Measurements from ENCODE around the gene CACNA1G. TPM values are rescaled to one million over a fixed set of nuclear protein-coding genes. Genes with fewer than 3 reads are reported as not detected.

The CACNA1G gene
- total RNA-seq, 1 experiment from 2014 or later, result 6.7 TPM

DNA sequence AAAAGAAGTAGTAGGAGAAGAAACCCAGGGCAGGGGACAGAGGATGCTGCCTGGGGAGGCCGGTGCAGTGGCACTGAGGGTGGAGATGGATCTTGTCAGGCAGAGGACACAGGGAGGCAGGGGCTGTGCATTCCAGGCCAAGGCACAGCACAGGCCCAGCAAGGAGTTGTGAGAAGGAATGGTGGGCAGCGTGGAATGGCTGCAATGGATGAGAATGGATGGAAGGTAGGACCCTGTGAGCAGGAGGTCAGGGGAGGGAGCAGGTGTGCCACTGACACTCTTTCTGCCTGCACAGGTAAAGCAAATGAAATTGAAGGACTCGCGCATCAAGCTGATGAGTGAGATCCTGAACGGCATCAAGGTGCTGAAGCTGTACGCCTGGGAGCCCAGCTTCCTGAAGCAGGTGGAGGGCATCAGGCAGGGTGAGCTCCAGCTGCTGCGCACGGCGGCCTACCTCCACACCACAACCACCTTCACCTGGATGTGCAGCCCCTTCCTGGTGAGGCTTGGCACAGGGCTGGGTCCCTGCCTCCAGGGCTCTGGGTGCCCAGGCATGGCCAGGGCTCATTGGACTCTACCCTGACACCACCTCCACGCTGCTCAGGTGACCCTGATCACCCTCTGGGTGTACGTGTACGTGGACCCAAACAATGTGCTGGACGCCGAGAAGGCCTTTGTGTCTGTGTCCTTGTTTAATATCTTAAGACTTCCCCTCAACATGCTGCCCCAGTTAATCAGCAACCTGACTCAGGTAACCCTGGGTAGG, 106.9 kb downstream of the CACNA1G start:
- Mint-ChIP-seq H3K27me3 (ENCODE audit: low read depth) (no peaks in the 10 kb centered on the region; the same call in 1 of the 2 replicates), H3K4me1 (peaks cover 13% of the 10 kb centered on the region), H3K36me3 (no peaks in the 10 kb centered on the region), H3K27ac (no peak overlapping the region), H3K9me3 (no peaks in the 10 kb centered on the region), H3K4me3 (no peak overlapping the region)
- TF ChIP-seq FOXP1 (CRISPR knock-in tag; IDR thresholded peaks at IDR 0.05; ENCODE audit: borderline replicate concordance), result 0 out of 2 replicates have a peak, but pooled peaks have one; percentile 32
- no peak for TF ChIP-seq CREB1 (CRISPR knock-in tag; IDR thresholded peaks at IDR 0.05)
- no peak for ATAC-seq
- ChIA-PET POLR2A (no interaction called here), CTCF (interaction anchor here (1.1 kb wide), 1 partner anchor 41 kb away, joined by 3 read pairs; no protein-coding TSS in a partner anchor)
- no peak for DNase-seq (ENCODE audit: low spot score)

DNA sequence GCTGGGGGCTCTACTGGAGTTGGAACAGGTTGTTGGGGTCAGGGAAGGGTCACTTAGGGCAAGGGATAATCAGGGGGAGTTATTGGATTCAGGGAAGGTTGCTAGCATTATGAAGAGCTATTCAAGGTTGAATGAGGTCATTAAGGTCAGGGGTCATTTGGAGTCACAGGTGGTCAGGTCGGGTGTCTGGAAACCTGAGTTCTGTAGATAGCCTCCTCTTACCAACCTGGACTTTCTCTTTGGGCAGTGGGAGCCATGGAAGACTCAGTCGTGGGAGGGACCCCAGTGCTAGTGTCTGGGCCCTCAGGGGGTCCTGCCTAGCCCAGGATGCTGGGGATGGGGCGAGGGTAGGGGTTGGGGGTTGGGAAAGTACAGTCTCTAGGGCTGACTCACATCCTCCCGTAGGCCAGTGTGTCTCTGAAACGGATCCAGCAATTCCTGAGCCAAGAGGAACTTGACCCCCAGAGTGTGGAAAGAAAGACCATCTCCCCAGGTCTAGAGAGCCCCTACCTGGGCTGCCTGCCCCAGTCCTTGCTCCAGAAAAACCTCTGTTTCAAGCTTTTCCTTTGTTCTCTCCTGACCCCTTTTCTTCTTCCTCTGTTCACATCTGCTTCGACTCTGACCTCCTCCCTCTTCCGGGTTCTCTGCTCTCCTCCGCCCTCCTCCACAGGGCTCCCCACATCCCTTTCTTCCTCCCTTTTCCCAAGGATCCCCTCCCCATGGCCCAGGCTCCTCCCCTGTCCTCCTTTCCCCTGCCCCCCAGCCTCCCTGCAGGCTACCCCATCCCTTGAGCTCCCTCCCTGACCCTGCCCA, 107.7 kb downstream of the CACNA1G start:
- no peak overlapping the region for H3K27ac Mint-ChIP-seq
- peaks cover 13% of the 10 kb centered on the region for H3K4me1 Mint-ChIP-seq
- 0 out of 2 replicates have a peak, but pooled peaks have one; percentile 12 for TF ChIP-seq SP1 (CRISPR knock-in tag; conservative IDR thresholded peaks at IDR 0.05)
- no peak for TF ChIP-seq ETV6 (CRISPR knock-in tag; IDR thresholded peaks at IDR 0.05)
- H3K27me3 Mint-ChIP-seq (ENCODE audit: low read depth), result no peaks in the 10 kb centered on the region; the same call in 1 of the 2 replicates
- DNase-seq (ENCODE audit: low spot score) (no peak), ATAC-seq (peak; percentile 68)
- no peaks in the 10 kb centered on the region for H3K9me3 Mint-ChIP-seq
- H3K36me3 Mint-ChIP-seq, result no peaks in the 10 kb centered on the region
- H3K4me3 Mint-ChIP-seq, result no peak overlapping the region
- ChIA-PET CTCF (interaction anchor here (1.1 to 2.5 kb wide), 5 partner anchors 9 to 184 kb away, joined by 3 to 9 read pairs (median 8); no protein-coding TSS in a partner anchor), POLR2A (interaction anchor here (0.8 kb wide), 1 partner anchor 108 kb away, joined by 3 read pairs; no protein-coding TSS in a partner anchor)

DNA sequence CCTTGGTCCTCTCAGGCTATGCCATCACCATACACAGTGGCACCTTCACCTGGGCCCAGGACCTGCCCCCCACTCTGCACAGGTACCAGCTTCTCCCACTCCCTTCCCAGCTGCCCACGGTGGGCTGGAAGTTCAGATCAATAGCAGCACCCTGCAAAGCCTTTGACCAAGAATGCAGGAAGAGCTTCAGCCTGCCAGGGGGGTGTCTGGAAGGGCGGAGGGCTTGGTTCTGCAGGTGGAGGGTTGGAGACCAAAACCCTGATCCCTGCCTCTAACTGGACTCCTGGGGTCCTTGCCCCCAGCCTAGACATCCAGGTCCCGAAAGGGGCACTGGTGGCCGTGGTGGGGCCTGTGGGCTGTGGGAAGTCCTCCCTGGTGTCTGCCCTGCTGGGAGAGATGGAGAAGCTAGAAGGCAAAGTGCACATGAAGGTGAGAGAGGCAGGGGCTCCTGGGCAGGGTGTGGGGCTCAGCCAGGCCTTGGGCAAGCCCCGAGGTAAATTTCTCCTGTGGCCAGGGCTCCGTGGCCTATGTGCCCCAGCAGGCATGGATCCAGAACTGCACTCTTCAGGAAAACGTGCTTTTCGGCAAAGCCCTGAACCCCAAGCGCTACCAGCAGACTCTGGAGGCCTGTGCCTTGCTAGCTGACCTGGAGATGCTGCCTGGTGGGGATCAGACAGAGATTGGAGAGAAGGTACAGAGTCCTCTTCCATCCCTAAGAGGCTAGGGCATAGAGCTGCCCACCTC, 108.5 kb downstream of the CACNA1G start:
- Mint-ChIP-seq H3K9me3 (no peaks in the 10 kb centered on the region), H3K4me3 (no peak overlapping the region), H3K27ac (no peak overlapping the region), H3K4me1 (peaks cover 13% of the 10 kb centered on the region), H3K36me3 (no peaks in the 10 kb centered on the region), H3K27me3 (ENCODE audit: low read depth) (no peaks in the 10 kb centered on the region; the same call in 1 of the 2 replicates)
- CTCF ChIA-PET, result interaction anchor here (1.1 to 2.5 kb wide), 5 partner anchors 10 to 183 kb away, joined by 3 to 9 read pairs (median 8); no protein-coding TSS in a partner anchor
- POLR2A ChIA-PET, result interaction anchor here (0.6 to 0.8 kb wide), 2 partner anchors 28 to 109 kb away, joined by 3 read pairs; no protein-coding TSS in a partner anchor
- DNase-seq (ENCODE audit: low spot score) (no peak), ATAC-seq (no peak)
- TF ChIP-seq, protein P1, sequence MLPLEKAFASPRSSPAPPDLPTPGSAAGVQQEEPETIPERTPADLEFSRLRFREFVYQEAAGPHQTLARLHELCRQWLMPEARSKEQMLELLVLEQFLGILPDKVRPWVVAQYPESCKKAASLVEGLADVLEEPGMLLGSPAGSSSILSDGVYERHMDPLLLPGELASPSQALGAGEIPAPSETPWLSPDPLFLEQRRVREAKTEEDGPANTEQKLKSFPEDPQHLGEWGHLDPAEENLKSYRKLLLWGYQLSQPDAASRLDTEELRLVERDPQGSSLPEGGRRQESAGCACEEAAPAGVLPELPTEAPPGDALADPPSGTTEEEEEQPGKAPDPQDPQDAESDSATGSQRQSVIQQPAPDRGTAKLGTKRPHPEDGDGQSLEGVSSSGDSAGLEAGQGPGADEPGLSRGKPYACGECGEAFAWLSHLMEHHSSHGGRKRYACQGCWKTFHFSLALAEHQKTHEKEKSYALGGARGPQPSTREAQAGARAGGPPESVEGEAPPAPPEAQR (CRISPR knock-in tag; IDR thresholded peaks at IDR 0.05), result no peak
- TF ChIP-seq, protein P2, sequence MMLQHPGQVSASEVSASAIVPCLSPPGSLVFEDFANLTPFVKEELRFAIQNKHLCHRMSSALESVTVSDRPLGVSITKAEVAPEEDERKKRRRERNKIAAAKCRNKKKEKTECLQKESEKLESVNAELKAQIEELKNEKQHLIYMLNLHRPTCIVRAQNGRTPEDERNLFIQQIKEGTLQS (CRISPR knock-in tag; conservative IDR thresholded peaks at IDR 0.05), result no peak
- TF ChIP-seq, protein P3, sequence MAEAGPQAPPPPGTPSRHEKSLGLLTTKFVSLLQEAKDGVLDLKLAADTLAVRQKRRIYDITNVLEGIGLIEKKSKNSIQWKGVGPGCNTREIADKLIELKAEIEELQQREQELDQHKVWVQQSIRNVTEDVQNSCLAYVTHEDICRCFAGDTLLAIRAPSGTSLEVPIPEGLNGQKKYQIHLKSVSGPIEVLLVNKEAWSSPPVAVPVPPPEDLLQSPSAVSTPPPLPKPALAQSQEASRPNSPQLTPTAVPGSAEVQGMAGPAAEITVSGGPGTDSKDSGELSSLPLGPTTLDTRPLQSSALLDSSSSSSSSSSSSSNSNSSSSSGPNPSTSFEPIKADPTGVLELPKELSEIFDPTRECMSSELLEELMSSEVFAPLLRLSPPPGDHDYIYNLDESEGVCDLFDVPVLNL (CRISPR knock-in tag; IDR thresholded peaks at IDR 0.05; ENCODE audit: borderline replicate concordance, low read depth), result no peak
- TF ChIP-seq ZNF671 (CRISPR knock-in tag; IDR thresholded peaks at IDR 0.05) (no peak), TP53 (CRISPR knock-in tag; IDR thresholded peaks at IDR 0.05) (no peak), ATF1 (CRISPR knock-in tag; IDR thresholded peaks at IDR 0.05) (no peak), SP1 (CRISPR knock-in tag; conservative IDR thresholded peaks at IDR 0.05) (no peak), PRRX2 (CRISPR knock-in tag; IDR thresholded peaks at IDR 0.05) (no peak), CREM (CRISPR knock-in tag; IDR thresholded peaks at IDR 0.05) (no peak), GTF2I (CRISPR knock-in tag; conservative IDR thresholded peaks at IDR 0.05) (no peak)
- TF ChIP-seq, protein P4, sequence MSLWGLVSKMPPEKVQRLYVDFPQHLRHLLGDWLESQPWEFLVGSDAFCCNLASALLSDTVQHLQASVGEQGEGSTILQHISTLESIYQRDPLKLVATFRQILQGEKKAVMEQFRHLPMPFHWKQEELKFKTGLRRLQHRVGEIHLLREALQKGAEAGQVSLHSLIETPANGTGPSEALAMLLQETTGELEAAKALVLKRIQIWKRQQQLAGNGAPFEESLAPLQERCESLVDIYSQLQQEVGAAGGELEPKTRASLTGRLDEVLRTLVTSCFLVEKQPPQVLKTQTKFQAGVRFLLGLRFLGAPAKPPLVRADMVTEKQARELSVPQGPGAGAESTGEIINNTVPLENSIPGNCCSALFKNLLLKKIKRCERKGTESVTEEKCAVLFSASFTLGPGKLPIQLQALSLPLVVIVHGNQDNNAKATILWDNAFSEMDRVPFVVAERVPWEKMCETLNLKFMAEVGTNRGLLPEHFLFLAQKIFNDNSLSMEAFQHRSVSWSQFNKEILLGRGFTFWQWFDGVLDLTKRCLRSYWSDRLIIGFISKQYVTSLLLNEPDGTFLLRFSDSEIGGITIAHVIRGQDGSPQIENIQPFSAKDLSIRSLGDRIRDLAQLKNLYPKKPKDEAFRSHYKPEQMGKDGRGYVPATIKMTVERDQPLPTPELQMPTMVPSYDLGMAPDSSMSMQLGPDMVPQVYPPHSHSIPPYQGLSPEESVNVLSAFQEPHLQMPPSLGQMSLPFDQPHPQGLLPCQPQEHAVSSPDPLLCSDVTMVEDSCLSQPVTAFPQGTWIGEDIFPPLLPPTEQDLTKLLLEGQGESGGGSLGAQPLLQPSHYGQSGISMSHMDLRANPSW (CRISPR knock-in tag; conservative IDR thresholded peaks at IDR 0.05; ENCODE audit: low read depth), result no peak
- TF ChIP-seq, protein P5, sequence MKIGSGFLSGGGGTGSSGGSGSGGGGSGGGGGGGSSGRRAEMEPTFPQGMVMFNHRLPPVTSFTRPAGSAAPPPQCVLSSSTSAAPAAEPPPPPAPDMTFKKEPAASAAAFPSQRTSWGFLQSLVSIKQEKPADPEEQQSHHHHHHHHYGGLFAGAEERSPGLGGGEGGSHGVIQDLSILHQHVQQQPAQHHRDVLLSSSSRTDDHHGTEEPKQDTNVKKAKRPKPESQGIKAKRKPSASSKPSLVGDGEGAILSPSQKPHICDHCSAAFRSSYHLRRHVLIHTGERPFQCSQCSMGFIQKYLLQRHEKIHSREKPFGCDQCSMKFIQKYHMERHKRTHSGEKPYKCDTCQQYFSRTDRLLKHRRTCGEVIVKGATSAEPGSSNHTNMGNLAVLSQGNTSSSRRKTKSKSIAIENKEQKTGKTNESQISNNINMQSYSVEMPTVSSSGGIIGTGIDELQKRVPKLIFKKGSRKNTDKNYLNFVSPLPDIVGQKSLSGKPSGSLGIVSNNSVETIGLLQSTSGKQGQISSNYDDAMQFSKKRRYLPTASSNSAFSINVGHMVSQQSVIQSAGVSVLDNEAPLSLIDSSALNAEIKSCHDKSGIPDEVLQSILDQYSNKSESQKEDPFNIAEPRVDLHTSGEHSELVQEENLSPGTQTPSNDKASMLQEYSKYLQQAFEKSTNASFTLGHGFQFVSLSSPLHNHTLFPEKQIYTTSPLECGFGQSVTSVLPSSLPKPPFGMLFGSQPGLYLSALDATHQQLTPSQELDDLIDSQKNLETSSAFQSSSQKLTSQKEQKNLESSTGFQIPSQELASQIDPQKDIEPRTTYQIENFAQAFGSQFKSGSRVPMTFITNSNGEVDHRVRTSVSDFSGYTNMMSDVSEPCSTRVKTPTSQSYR (CRISPR knock-in tag; IDR thresholded peaks at IDR 0.05), result no peak
- TF ChIP-seq, protein P6, sequence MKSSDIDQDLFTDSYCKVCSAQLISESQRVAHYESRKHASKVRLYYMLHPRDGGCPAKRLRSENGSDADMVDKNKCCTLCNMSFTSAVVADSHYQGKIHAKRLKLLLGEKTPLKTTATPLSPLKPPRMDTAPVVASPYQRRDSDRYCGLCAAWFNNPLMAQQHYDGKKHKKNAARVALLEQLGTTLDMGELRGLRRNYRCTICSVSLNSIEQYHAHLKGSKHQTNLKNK (CRISPR knock-in tag; IDR thresholded peaks at IDR 0.05), result no peak
- TF ChIP-seq, protein P7, sequence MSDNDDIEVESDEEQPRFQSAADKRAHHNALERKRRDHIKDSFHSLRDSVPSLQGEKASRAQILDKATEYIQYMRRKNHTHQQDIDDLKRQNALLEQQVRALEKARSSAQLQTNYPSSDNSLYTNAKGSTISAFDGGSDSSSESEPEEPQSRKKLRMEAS (CRISPR knock-in tag; IDR thresholded peaks at IDR 0.05), result no peak
